ENCODE results near the gene ISLR.

The ISLR gene

GRCh38 chr15:74146277-74146800 lies 27.2 kb upstream of the ISLR start:
- Histone ChIP-seq H3K9ac (no peak overlapping the region), H3K4me2 (no peak overlapping the region)
- TF ChIP-seq CTCF (conservative IDR thresholded peaks at IDR 0.05; ENCODE audit: low read depth, low read length), result no peak

GRCh38 chr15:74147051-74147450 lies 26.5 kb upstream of the ISLR start:
- Histone ChIP-seq H3K4me1 (ENCODE audit: low read depth, poor library complexity, severe bottlenecking) (no peaks in the 10 kb centered on the region), H3K27me3 (ENCODE audit: insufficient read depth, low read depth) (no peaks in the 10 kb centered on the region), H3K79me2 (ENCODE audit: insufficient read depth, low read depth) (no peaks in the 10 kb centered on the region), H3K4me3 (IDR thresholded peaks at IDR 0.05; ENCODE audit: insufficient read depth, low read depth, low read length) (no peak overlapping the region), H3K27ac (no peak overlapping the region), H3K9ac (no peak overlapping the region), H2AFZ (ENCODE audit: low read depth) (no peak overlapping the region), H3K4me2 (no peak overlapping the region), H4K20me1 (ENCODE audit: insufficient read depth) (no peaks in the 10 kb centered on the region), H3K36me3 (ENCODE audit: insufficient read depth) (no peaks in the 10 kb centered on the region)
- TF ChIP-seq CTCF (conservative IDR thresholded peaks at IDR 0.05; ENCODE audit: low read depth, low read length), result no peak

More at GRCh38 chr15:74146277-74146800, 27.2 kb upstream of the ISLR start:
- no peaks in the 10 kb centered on the region for H3K4me1 ChIP-seq (ENCODE audit: low read depth, poor library complexity, severe bottlenecking)
- no peak overlapping the region for H2AFZ ChIP-seq (ENCODE audit: low read depth)
- no peaks in the 10 kb centered on the region for H3K79me2 ChIP-seq (ENCODE audit: insufficient read depth, low read depth)
- no peaks in the 10 kb centered on the region for H3K36me3 ChIP-seq (ENCODE audit: insufficient read depth)
- H3K4me3 ChIP-seq (IDR thresholded peaks at IDR 0.05; ENCODE audit: insufficient read depth, low read depth, low read length), result no peak overlapping the region
- H3K27me3 ChIP-seq (ENCODE audit: insufficient read depth, low read depth), result no peaks in the 10 kb centered on the region
- no peaks in the 10 kb centered on the region for H4K20me1 ChIP-seq (ENCODE audit: insufficient read depth)
- H3K27ac ChIP-seq, result no peak overlapping the region

GRCh38 chr15:74155766-74156417 lies 17.6 kb upstream of the ISLR start:
- no peaks in the 10 kb centered on the region for H3K79me2 ChIP-seq (ENCODE audit: insufficient read depth, low read depth)
- no peak for TF ChIP-seq CTCF (conservative IDR thresholded peaks at IDR 0.05; ENCODE audit: low read depth, low read length)
- no peaks in the 10 kb centered on the region for H3K36me3 ChIP-seq (ENCODE audit: insufficient read depth)
- no peak overlapping the region for H2AFZ ChIP-seq (ENCODE audit: low read depth)
- no peak overlapping the region for H3K4me3 ChIP-seq (IDR thresholded peaks at IDR 0.05; ENCODE audit: insufficient read depth, low read depth, low read length)
- no peak overlapping the region for H3K27ac ChIP-seq
- no peak overlapping the region for H3K4me2 ChIP-seq
- H3K9ac ChIP-seq, result no peak overlapping the region
- H4K20me1 ChIP-seq (ENCODE audit: insufficient read depth), result no peaks in the 10 kb centered on the region
- no peaks in the 10 kb centered on the region for H3K27me3 ChIP-seq (ENCODE audit: insufficient read depth, low read depth)
- no peaks in the 10 kb centered on the region for H3K4me1 ChIP-seq (ENCODE audit: low read depth, poor library complexity, severe bottlenecking)

- Histone ChIP-seq H2AFZ (ENCODE audit: low read depth) (no peak overlapping the region), H3K4me3 (IDR thresholded peaks at IDR 0.05; ENCODE audit: insufficient read depth, low read depth, low read length) (no peak overlapping the region), H3K27ac (no peak overlapping the region), H3K4me1 (ENCODE audit: low read depth, poor library complexity, severe bottlenecking) (no peaks in the 10 kb centered on the region), H3K36me3 (ENCODE audit: insufficient read depth) (no peaks in the 10 kb centered on the region), H4K20me1 (ENCODE audit: insufficient read depth) (no peaks in the 10 kb centered on the region), H3K79me2 (ENCODE audit: insufficient read depth, low read depth) (no peaks in the 10 kb centered on the region), H3K9ac (no peak overlapping the region), H3K27me3 (ENCODE audit: insufficient read depth, low read depth) (no peaks in the 10 kb centered on the region), H3K4me2 (no peak overlapping the region)
- TF ChIP-seq CTCF (conservative IDR thresholded peaks at IDR 0.05; ENCODE audit: low read depth, low read length), result no peak
Observed at GRCh38 chr15:74156678-74157411, 16.7 kb upstream of the ISLR start.
